GM12892 (cell line): ENCODE data around the gene DNMT3A.

Experiments used
- POLR2A ChIP-seq: IDR thresholded peaks from 2 replicates; pipeline ENCODE4 v1.6.1; 2011; ENCODE audit warnings: low read depth, low read length, control low read depth
- POLR2AphosphoS5 ChIP-seq: IDR thresholded peaks from 2 replicates; pipeline ENCODE4 v1.6.1; 2011; ENCODE audit warnings: low read depth, low read length, control low read depth

DNA sequence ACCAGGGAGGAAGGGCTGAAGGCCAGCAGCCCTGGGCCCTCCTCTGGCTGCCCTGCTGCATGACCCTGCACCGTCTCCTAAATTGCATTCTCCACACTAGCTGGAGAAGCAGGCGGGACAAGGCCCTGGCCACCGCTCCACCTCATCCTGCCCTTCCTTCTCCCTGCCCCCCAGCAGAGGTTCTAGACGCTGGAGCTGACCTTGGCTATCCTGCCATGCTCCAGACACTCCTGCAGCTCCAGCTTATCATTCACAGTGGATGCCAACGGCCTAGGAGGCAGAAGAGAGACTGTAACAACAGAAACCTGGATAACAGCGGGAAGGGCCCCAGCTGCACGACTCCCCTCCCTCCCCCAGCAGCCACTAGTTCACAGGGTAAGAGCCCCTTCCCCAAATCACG lies 105.0 kb downstream of the DNMT3A start:
- TF ChIP-seq POLR2A = no peak
- no peak for TF ChIP-seq POLR2AphosphoS5
